ENCODE results near the gene MB21D2.

The MB21D2 gene

GRCh38 chr3:192844836-192845525 lies 72.7 kb downstream of the MB21D2 start:
- TF ChIP-seq SIN3A (IDR thresholded peaks at IDR 0.05; ENCODE audit: borderline replicate concordance, insufficient read depth, low read length) (no peak), TAF1 (IDR thresholded peaks at IDR 0.05; ENCODE audit: borderline replicate concordance, insufficient read depth, low read length) (no peak), POLR2AphosphoS5 (IDR thresholded peaks at IDR 0.05; ENCODE audit: low read depth, low read length) (no peak), REST (IDR thresholded peaks at IDR 0.05; ENCODE audit: insufficient read depth in 1 of 2, low read depth in 2 of 2, low read length in 2 of 2) (no peak), FOXP2 (optimal IDR thresholded peaks at IDR 0.05; ENCODE audit: borderline replicate concordance, extremely low read depth, extremely low read length, insufficient read depth) (no peak)

GRCh38 chr3:192844486-192844765 lies 73.2 kb downstream of the MB21D2 start:
- TF ChIP-seq FOXP2 (optimal IDR thresholded peaks at IDR 0.05; ENCODE audit: borderline replicate concordance, extremely low read depth, extremely low read length, insufficient read depth) = no peak
- TF ChIP-seq TAF1 (IDR thresholded peaks at IDR 0.05; ENCODE audit: borderline replicate concordance, insufficient read depth, low read length) = no peak
- no peak for TF ChIP-seq POLR2AphosphoS5 (IDR thresholded peaks at IDR 0.05; ENCODE audit: low read depth, low read length)
- no peak for TF ChIP-seq REST (IDR thresholded peaks at IDR 0.05; ENCODE audit: insufficient read depth in 1 of 2, low read depth in 2 of 2, low read length in 2 of 2)
- TF ChIP-seq SIN3A (IDR thresholded peaks at IDR 0.05; ENCODE audit: borderline replicate concordance, insufficient read depth, low read length) = no peak

GRCh38 chr3:192843723-192844485 lies 73.8 kb downstream of the MB21D2 start:
- TF ChIP-seq POLR2AphosphoS5 (IDR thresholded peaks at IDR 0.05; ENCODE audit: low read depth, low read length) (no peak), FOXP2 (optimal IDR thresholded peaks at IDR 0.05; ENCODE audit: borderline replicate concordance, extremely low read depth, extremely low read length, insufficient read depth) (no peak), TAF1 (IDR thresholded peaks at IDR 0.05; ENCODE audit: borderline replicate concordance, insufficient read depth, low read length) (no peak), SIN3A (IDR thresholded peaks at IDR 0.05; ENCODE audit: borderline replicate concordance, insufficient read depth, low read length) (no peak), REST (IDR thresholded peaks at IDR 0.05; ENCODE audit: insufficient read depth in 1 of 2, low read depth in 2 of 2, low read length in 2 of 2) (no peak)

- TF ChIP-seq TAF1 (IDR thresholded peaks at IDR 0.05; ENCODE audit: borderline replicate concordance, insufficient read depth, low read length) (no peak), FOXP2 (optimal IDR thresholded peaks at IDR 0.05; ENCODE audit: borderline replicate concordance, extremely low read depth, extremely low read length, insufficient read depth) (no peak), REST (IDR thresholded peaks at IDR 0.05; ENCODE audit: insufficient read depth in 1 of 2, low read depth in 2 of 2, low read length in 2 of 2) (no peak), SIN3A (IDR thresholded peaks at IDR 0.05; ENCODE audit: borderline replicate concordance, insufficient read depth, low read length) (no peak), POLR2AphosphoS5 (IDR thresholded peaks at IDR 0.05; ENCODE audit: low read depth, low read length) (no peak)
Measured at GRCh38 chr3:192843119-192843518, 74.5 kb downstream of the MB21D2 start.
